IMR-90 (cell line): ENCODE data around the gene EGF. TPM values are rescaled to one million over a fixed set of nuclear protein-coding genes. Genes with fewer than 3 reads are reported as not detected.

ENCODE experiments used
- ATAC-seq: fragments of 200-7000 bp; cut with Tn5 transposase; 2 replicates; pipeline ENCODE4 v1.9.1; 2020; ENCODE audit warnings: low read depth, mild to moderate bottlenecking, moderate library complexity
- BruUV-seq: library from RNA; stranded (reverse); fragments of 400-500 nt; replicated peaks from 2 replicates; lab custom pipeline; 2021; lab: Mats Ljungman, UMichigan
- CTCF ChIA-PET: fragments of 300-600 bp; formaldehyde crosslinking; extraction: SDS; loops from one replicate; lab custom pipeline; 2021; ENCODE audit warnings: antibody characterized with exemption; lab: Yijun Ruan, JAX
- POLR2A ChIA-PET: fragments of 300-600 bp; sonication (Branson Sonifier 250); formaldehyde crosslinking; loops from one replicate; lab custom pipeline; 2022; ENCODE audit warnings: antibody characterized with exemption; ENCODE audit not compliant: unreplicated experiment; lab: Charles Lee
- DNase-seq: peaks from one replicate; pipeline ENCODE4 v3.0.0; 2013
- H2AFZ ChIP-seq: replicated peaks from 2 replicates; pipeline ENCODE3; 2013; ENCODE audit warnings: low read length, mild to moderate bottlenecking; ENCODE audit not compliant: poor library complexity
- H2AK5ac ChIP-seq: 2 replicates; pipeline ENCODE4 v1.6.1; 2013; ENCODE audit warnings: low read depth, low read length, inconsistent platforms
- H2AK9ac ChIP-seq: replicated peaks from 2 replicates; pipeline ENCODE3; 2013; ENCODE audit warnings: mild to moderate bottlenecking, low read depth, low read length, moderate library complexity; ENCODE audit not compliant: poor library complexity
- H2BK120ac ChIP-seq: 2 replicates; pipeline ENCODE4 v1.6.1; 2013; ENCODE audit warnings: low read depth, low read length, inconsistent platforms
- H2BK15ac ChIP-seq: 3 replicates; pipeline ENCODE4 v1.6.1; 2013; ENCODE audit warnings: low read depth, low read length, inconsistent platforms
- H2BK20ac ChIP-seq: 2 replicates; pipeline ENCODE4 v1.6.1; 2013; ENCODE audit warnings: low read depth, mild to moderate bottlenecking, inconsistent platforms, low read length, moderate library complexity
- H2BK5ac ChIP-seq: 2 replicates; pipeline ENCODE4 v1.6.1; 2013; ENCODE audit warnings: mild to moderate bottlenecking, low read depth, low read length, inconsistent platforms; ENCODE audit not compliant: poor library complexity, severe bottlenecking
- H3K14ac ChIP-seq: replicated peaks from 2 replicates; pipeline ENCODE4 v1.6.1; 2013; ENCODE audit warnings: low read depth, low read length, inconsistent platforms
- H3K18ac ChIP-seq: 2 replicates; pipeline ENCODE4 v1.6.1; 2013; ENCODE audit warnings: low read depth, low read length, control low read depth
- H3K23ac ChIP-seq: 2 replicates; pipeline ENCODE4 v1.6.1; 2013; ENCODE audit warnings: low read depth, low read length, inconsistent platforms
- H3K27ac ChIP-seq: 2 replicates; pipeline ENCODE4 v1.5.1; 2013; ENCODE audit warnings: mild to moderate bottlenecking, control low read depth, low read length; ENCODE audit not compliant: insufficient read depth
- H3K27me3 ChIP-seq: 2 replicates; pipeline ENCODE4 v1.6.1; 2013; ENCODE audit warnings: low read length; ENCODE audit not compliant: control insufficient read depth, insufficient read depth
- H3K36me3 ChIP-seq: 2 replicates; pipeline ENCODE4 v1.6.1; 2013; ENCODE audit warnings: low read length, mixed read lengths; ENCODE audit not compliant: control insufficient read depth, insufficient read depth
- H3K4ac ChIP-seq: 2 replicates; pipeline ENCODE4 v1.6.1; 2013; ENCODE audit warnings: low read depth, low read length, inconsistent platforms
- H3K4me1 ChIP-seq: 2 replicates; pipeline ENCODE4 v1.6.1; 2013; ENCODE audit warnings: low read length, mixed read lengths; ENCODE audit not compliant: control insufficient read depth, insufficient read depth
- H3K4me2 ChIP-seq: 2 replicates; pipeline ENCODE4 v1.6.1; 2013; ENCODE audit warnings: low read depth, mild to moderate bottlenecking, control low read depth, low read length, moderate library complexity
- H3K4me3 ChIP-seq: 2 replicates; pipeline ENCODE4 v1.5.1; 2013; ENCODE audit warnings: low read depth, mild to moderate bottlenecking, control low read depth, low read length, moderate library complexity; ENCODE audit not compliant: insufficient read depth
- H3K56ac ChIP-seq: 2 replicates; pipeline ENCODE4 v1.6.1; 2013; ENCODE audit warnings: low read length, inconsistent platforms; ENCODE audit not compliant: insufficient read depth; ENCODE audit errors: extremely low read depth
- H3K79me1 ChIP-seq, 2 experiments: 2 replicates each; pipeline ENCODE4 v1.6.1; 2013; ENCODE audit warnings: low read length in 2 of 2, inconsistent platforms in 1 of 2, low read depth in 1 of 2
- H3K9ac ChIP-seq: 2 replicates; pipeline ENCODE4 v1.6.1; 2013; ENCODE audit warnings: low read depth, low read length, control low read depth
- H3K9me1 ChIP-seq: 2 replicates; pipeline ENCODE4 v1.6.1; 2013; ENCODE audit warnings: low read length, inconsistent platforms; ENCODE audit not compliant: insufficient read depth
- H3K9me3 ChIP-seq: 2 replicates; pipeline ENCODE4 v1.6.1; 2013; ENCODE audit warnings: low read length; ENCODE audit not compliant: control insufficient read depth, insufficient read depth
- H4K20me1 ChIP-seq: 2 replicates; pipeline ENCODE4 v1.6.1; 2013; ENCODE audit warnings: low read length, inconsistent platforms; ENCODE audit not compliant: insufficient read depth
- H4K5ac ChIP-seq: 2 replicates; pipeline ENCODE4 v1.6.1; 2013; ENCODE audit warnings: mild to moderate bottlenecking, low read depth, low read length, control low read depth
- H4K8ac ChIP-seq, 2 experiments: 2 replicates each; pipeline ENCODE4 v1.6.1; 2013; ENCODE audit warnings: low read depth in 2 of 2, low read length in 2 of 2, control low read depth in 1 of 2, inconsistent platforms in 1 of 2
- H4K91ac ChIP-seq: 2 replicates; pipeline ENCODE4 v1.6.1; 2013; ENCODE audit warnings: low read depth, low read length, inconsistent platforms; ENCODE audit not compliant: insufficient read depth
- BHLHE40 ChIP-seq: fragments of 150-350 bp; IDR thresholded peaks from 2 replicates; pipeline ENCODE4 v1.6.1; 2016; ENCODE audit warnings: mild to moderate bottlenecking, low read depth, low read length
- CEBPB ChIP-seq: IDR thresholded peaks from 2 replicates; pipeline ENCODE4 v1.6.1; 2012; ENCODE audit warnings: low read depth, low read length, improper control_type of control experiment
- CHD1 ChIP-seq: IDR thresholded peaks from 2 replicates; pipeline ENCODE4 v1.6.1; 2012; ENCODE audit warnings: low read depth, low read length, improper control_type of control experiment
- CTCF ChIP-seq: conservative IDR thresholded peaks from 2 replicates; pipeline ENCODE4 v1.5.1; 2012; ENCODE audit warnings: mild to moderate bottlenecking, low read depth, low read length, improper control_type of control experiment
- ELK1 ChIP-seq: fragments of 150-350 bp; IDR thresholded peaks from 2 replicates; pipeline ENCODE4 v1.6.1; 2016; ENCODE audit warnings: low read depth, mild to moderate bottlenecking, low read length, moderate library complexity, borderline replicate concordance
- FOS ChIP-seq: fragments of 150-350 bp; IDR thresholded peaks from 2 replicates; pipeline ENCODE4 v1.6.1; 2016; ENCODE audit warnings: low read depth, low read length
- MAFK ChIP-seq: IDR thresholded peaks from 2 replicates; pipeline ENCODE4 v1.6.1; 2012; ENCODE audit warnings: low read depth, low read length, improper control_type of control experiment
- MAZ ChIP-seq: IDR thresholded peaks from 2 replicates; pipeline ENCODE4 v1.6.1; 2012; ENCODE audit warnings: low read depth, mild to moderate bottlenecking, low read length, improper control_type of control experiment, moderate library complexity, borderline replicate concordance
- MXI1 ChIP-seq: IDR thresholded peaks from 2 replicates; pipeline ENCODE4 v1.6.1; 2012; ENCODE audit warnings: low read depth, mild to moderate bottlenecking, low read length, moderate library complexity, borderline replicate concordance
- NFE2L2 ChIP-seq: fragments of 150-350 bp; IDR thresholded peaks from 2 replicates; pipeline ENCODE4 v1.6.1; 2016; ENCODE audit warnings: low read depth, mild to moderate bottlenecking, low read length
- POLR2A ChIP-seq: IDR thresholded peaks from 2 replicates; pipeline ENCODE4 v1.6.1; 2012; ENCODE audit warnings: mild to moderate bottlenecking, low read depth, low read length
- RAD21 ChIP-seq: IDR thresholded peaks from 2 replicates; pipeline ENCODE4 v1.6.1; 2012; ENCODE audit warnings: low read length, improper control_type of control experiment
- RCOR1 ChIP-seq: IDR thresholded peaks from 2 replicates; pipeline ENCODE4 v1.6.1; 2012; ENCODE audit warnings: mild to moderate bottlenecking, low read length, improper control_type of control experiment; ENCODE audit not compliant: insufficient replicate concordance
- RFX5 ChIP-seq: IDR thresholded peaks from 2 replicates; pipeline ENCODE4 v1.8.0; 2012; ENCODE audit warnings: low read depth, mild to moderate bottlenecking, low read length, moderate library complexity
- SMC3 ChIP-seq: fragments of 150-350 bp; IDR thresholded peaks from 2 replicates; pipeline ENCODE4 v1.6.1; 2016; ENCODE audit warnings: low read depth, mild to moderate bottlenecking, antibody characterized with exemption, low read length, moderate library complexity
- USF2 ChIP-seq: fragments of 150-350 bp; IDR thresholded peaks from 2 replicates; pipeline ENCODE4 v1.6.1; 2017; ENCODE audit warnings: mild to moderate bottlenecking, antibody characterized with exemption, low read length, low read depth
- WGBS, 2 experiments: methylation state at CpG; one replicate each; pipeline versions ENCODE4 v1.1.5 to v1.1.7; 2013; ENCODE audit warnings: missing lambda C conversion rate in 2 of 2; ENCODE audit not compliant: insufficient read length in 1 of 2; ENCODE audit errors: extremely low coverage in 2 of 2; 5-methylcytosine and 5-hydroxymethylcytosine counted together
- dilution Hi-C: fragments of 300-500 bp; cut with HindIII; formaldehyde crosslinking; loops from one replicate; pipeline ENCODE4 v1.14.3; 2018; ENCODE audit warnings: low sequenced_read_pairs; ENCODE audit not compliant: unreplicated experiment
- in situ Hi-C: fragments of 300-500 bp; cut with MboI; formaldehyde crosslinking; loops from 3 replicates; pipeline ENCODE4 v1.14.3; 2019; ENCODE audit warnings: low sequenced_read_pairs, inconsistent platforms, mixed read lengths
- intact Hi-C: fragments of 100-400 bp; cut with micrococcal nuclease; formaldehyde crosslinking; loops from 2 replicates; pipeline ENCODE4 v1.10.0; 2022
- polyA plus RNA-seq, 3 experiments: library from polyadenylated mRNA; depleted of rRNA; stranded (reverse); fragments of >200 nt; gene quantifications; 2 replicates each; pipeline ENCODE4 v1.2.3, GENCODE V29; 2012; ENCODE audit warnings: low replicate concordance in 1 of 3
- total RNA-seq: library from RNA; depleted of rRNA; stranded (reverse); fragments of >200 nt; gene quantifications from 2 replicates; pipeline ENCODE4 v1.2.3, GENCODE V29; 2012

EGF gene
- total and polyA plus RNA-seq, 2 of the 4 experiments (the other 2 are of a cell fraction), result 1.7 to 2.2 TPM

GRCh38 chr4:110025056-110025455 lies 112.4 kb downstream of the EGF start:
- H3K9me1 ChIP-seq, result no peaks in the 10 kb centered on the region
- H3K79me1 ChIP-seq, result no peaks in the 10 kb centered on the region
- no peak overlapping the region for H4K8ac ChIP-seq
- no peak overlapping the region for H3K18ac ChIP-seq
- peaks cover 3% of the 10 kb centered on the region; the same call in 1 of the 2 replicates for H3K27me3 ChIP-seq
- no peak for DNase-seq
- no peak overlapping the region for H2AK5ac ChIP-seq
- H3K4me1 ChIP-seq, result no peaks in the 10 kb centered on the region
- ChIA-PET POLR2A (no interaction called here), CTCF (interaction anchor here (0.8 to 1.5 kb wide), 2 partner anchors 15 to 26 kb away, joined by 4 read pairs; no protein-coding TSS in a partner anchor)
- H3K56ac ChIP-seq, result no peak overlapping the region
- H3K9ac ChIP-seq, result no peak overlapping the region
- BruUV-seq, result no TSS peak
- no CpG with 5 or more reads among the region's 1 CpG for WGBS, 2 experiments
- H2AFZ ChIP-seq, result no peak overlapping the region
- dilution Hi-C loops (no loop called here), intact Hi-C loops (no loop called here), in situ Hi-C loops (no loop called here)
- no peak for ATAC-seq
- no peak overlapping the region for H4K91ac ChIP-seq
- H2BK15ac ChIP-seq, result no peak overlapping the region
- H2BK120ac ChIP-seq, result no peak overlapping the region
- no peak overlapping the region for H3K4me2 ChIP-seq
- no peak overlapping the region for H2AK9ac ChIP-seq
- no peak overlapping the region for H4K5ac ChIP-seq
- no peak overlapping the region for H3K23ac ChIP-seq
- H3K4me3 ChIP-seq, result no peak overlapping the region
- no peak overlapping the region for H3K27ac ChIP-seq
- H3K36me3 ChIP-seq, result no peaks in the 10 kb centered on the region
- TF ChIP-seq NFE2L2 (no peak), USF2 (no peak), MXI1 (no peak), BHLHE40 (no peak), CHD1 (no peak), SMC3 (no peak), FOS (no peak), CEBPB (no peak), RAD21 (no peak), MAFK (no peak), RCOR1 (no peak), CTCF (no peak), ELK1 (no peak), MAZ (no peak), POLR2A (no peak), RFX5 (no peak)
- H2BK20ac ChIP-seq, result no peak overlapping the region
- no peaks in the 10 kb centered on the region for H3K9me3 ChIP-seq
- H4K20me1 ChIP-seq, result no peaks in the 10 kb centered on the region
- no peak overlapping the region for H3K14ac ChIP-seq
- no peak overlapping the region for H3K4ac ChIP-seq
- H2BK5ac ChIP-seq, result no peak overlapping the region
